Measurements from ENCODE around the gene AURKA. TPM values are rescaled to one million over a fixed set of nuclear protein-coding genes. Genes with fewer than 3 reads are reported as not detected.

The AURKA gene
- total RNA-seq, 4 donors from 2014 or later = 0.83 to 2.4 (median 2.0) TPM

DNA sequence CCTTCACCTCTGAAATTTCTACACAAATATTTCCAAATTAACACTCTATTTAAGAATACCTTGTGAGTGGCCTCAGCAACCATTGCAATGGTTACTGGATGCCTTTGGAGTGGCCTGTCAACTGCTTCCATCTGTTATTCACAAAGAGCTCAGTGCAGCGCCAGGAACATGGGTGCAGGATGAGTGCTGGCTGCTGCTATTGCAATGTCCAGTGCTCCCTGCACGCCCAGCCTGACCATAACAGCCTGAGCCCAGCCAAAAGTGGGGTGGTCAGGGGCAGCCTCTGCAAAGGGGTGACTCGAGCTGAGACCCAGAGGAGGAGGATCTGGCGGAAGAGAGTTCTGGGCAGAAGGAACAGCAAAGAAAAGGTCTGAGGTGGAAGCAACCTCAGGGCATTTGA is 38.4 kb upstream of the AURKA start:
- H3K4me1 ChIP-seq = no peaks in the 10 kb centered on the region
- no peak for TF ChIP-seq POLR2A (IDR thresholded peaks at IDR 0.05)
- TF ChIP-seq, protein P1, sequence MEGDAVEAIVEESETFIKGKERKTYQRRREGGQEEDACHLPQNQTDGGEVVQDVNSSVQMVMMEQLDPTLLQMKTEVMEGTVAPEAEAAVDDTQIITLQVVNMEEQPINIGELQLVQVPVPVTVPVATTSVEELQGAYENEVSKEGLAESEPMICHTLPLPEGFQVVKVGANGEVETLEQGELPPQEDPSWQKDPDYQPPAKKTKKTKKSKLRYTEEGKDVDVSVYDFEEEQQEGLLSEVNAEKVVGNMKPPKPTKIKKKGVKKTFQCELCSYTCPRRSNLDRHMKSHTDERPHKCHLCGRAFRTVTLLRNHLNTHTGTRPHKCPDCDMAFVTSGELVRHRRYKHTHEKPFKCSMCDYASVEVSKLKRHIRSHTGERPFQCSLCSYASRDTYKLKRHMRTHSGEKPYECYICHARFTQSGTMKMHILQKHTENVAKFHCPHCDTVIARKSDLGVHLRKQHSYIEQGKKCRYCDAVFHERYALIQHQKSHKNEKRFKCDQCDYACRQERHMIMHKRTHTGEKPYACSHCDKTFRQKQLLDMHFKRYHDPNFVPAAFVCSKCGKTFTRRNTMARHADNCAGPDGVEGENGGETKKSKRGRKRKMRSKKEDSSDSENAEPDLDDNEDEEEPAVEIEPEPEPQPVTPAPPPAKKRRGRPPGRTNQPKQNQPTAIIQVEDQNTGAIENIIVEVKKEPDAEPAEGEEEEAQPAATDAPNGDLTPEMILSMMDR (IDR thresholded peaks at IDR 0.05) = no peak
- no peaks in the 10 kb centered on the region for H3K9me3 ChIP-seq
- H3K27me3 ChIP-seq = no peaks in the 10 kb centered on the region
- H3K36me3 ChIP-seq = no peaks in the 10 kb centered on the region
- no peak overlapping the region for H3K4me3 ChIP-seq (replicated peaks in 1 of 3)
- WGBS, 2 donors = 62 to 78% methylated on average over 4 of the region's 4 CpGs
- no peak overlapping the region for H3K27ac ChIP-seq
- DNase-seq = no peak
- intact Hi-C loops (cut with DNase I) = no loop called here

- H3K27ac ChIP-seq = no peak overlapping the region
- no peak for DNase-seq
- intact Hi-C loops (cut with DNase I) = no loop called here
- H3K4me1 ChIP-seq = no peaks in the 10 kb centered on the region
- H3K36me3 ChIP-seq = no peaks in the 10 kb centered on the region
- no peak overlapping the region for H3K4me3 ChIP-seq (replicated peaks in 1 of 3)
- H3K27me3 ChIP-seq = no peaks in the 10 kb centered on the region
- TF ChIP-seq, protein P1 (IDR thresholded peaks at IDR 0.05) = no peak
- no peak for TF ChIP-seq POLR2A (IDR thresholded peaks at IDR 0.05)
- 50 to 59% methylated on average over 4 of the region's 4 CpGs for WGBS, 2 donors
- H3K9me3 ChIP-seq = no peaks in the 10 kb centered on the region
These were observed 37.9 kb upstream of the AURKA start for GRCh38 chr20:56429941-56430340.

DNA sequence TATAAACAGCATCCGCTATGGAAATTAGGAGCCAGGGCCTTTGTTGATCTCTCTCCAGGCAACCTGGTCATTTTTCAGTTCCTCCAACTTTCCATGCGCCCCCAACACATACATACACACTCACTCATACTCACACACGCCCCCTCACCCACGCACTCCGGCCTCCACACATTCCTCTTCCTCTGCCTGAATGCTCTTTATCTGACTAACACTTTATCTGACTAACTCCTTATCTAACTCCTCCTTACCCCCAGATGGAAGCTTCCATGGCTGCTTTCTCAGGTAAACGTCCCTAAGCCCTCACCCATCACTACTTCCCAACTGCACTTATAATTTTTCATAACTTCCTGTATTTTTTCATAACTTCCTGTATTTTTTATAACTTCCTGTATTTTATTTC is 37.5 kb upstream of the AURKA start:
- Histone ChIP-seq H3K4me1 (no peaks in the 10 kb centered on the region), H3K27ac (no peak overlapping the region), H3K27me3 (no peaks in the 10 kb centered on the region), H3K9me3 (no peaks in the 10 kb centered on the region), H3K4me3 (replicated peaks in 1 of 3) (no peak overlapping the region), H3K36me3 (no peaks in the 10 kb centered on the region)
- WGBS, 2 donors = 69 to 72% methylated on average over 6 of the region's 6 CpGs
- no peak for DNase-seq
- intact Hi-C loops (cut with DNase I) = no loop called here
- no peak for TF ChIP-seq POLR2A (IDR thresholded peaks at IDR 0.05)
- TF ChIP-seq, protein P1 (IDR thresholded peaks at IDR 0.05) = no peak

DNA sequence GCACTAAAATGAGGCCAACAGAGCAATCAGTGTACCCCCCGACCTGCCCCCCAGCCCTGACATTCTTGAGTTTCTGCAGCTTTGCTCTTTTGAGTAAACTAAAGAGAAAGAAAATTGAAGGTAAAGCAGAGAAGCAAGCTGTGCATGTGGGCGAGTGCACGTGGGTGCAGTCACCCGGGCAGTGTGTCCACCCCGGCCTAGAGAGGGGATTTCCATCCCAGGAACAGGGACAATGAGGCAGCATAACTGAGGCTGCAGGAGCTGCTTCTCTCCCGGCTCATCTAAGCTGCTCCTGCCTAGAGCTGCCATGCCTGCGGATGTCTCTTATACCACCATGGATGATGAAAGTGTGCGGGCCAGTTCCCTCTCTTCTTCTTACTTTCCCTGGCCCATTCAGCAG is 36.9 kb upstream of the AURKA start:
- TF ChIP-seq, protein P1 (IDR thresholded peaks at IDR 0.05) = no peak
- no peak for TF ChIP-seq POLR2A (IDR thresholded peaks at IDR 0.05)
- no peak for DNase-seq
- Histone ChIP-seq H3K4me3 (replicated peaks in 1 of 3) (no peak overlapping the region), H3K27ac (no peak overlapping the region), H3K27me3 (no peaks in the 10 kb centered on the region), H3K36me3 (no peaks in the 10 kb centered on the region), H3K4me1 (no peaks in the 10 kb centered on the region), H3K9me3 (no peaks in the 10 kb centered on the region)
- 66 to 76% methylated on average over 8 of the region's 8 CpGs for WGBS, 2 donors
- intact Hi-C loops (cut with DNase I) = no loop called here

DNA sequence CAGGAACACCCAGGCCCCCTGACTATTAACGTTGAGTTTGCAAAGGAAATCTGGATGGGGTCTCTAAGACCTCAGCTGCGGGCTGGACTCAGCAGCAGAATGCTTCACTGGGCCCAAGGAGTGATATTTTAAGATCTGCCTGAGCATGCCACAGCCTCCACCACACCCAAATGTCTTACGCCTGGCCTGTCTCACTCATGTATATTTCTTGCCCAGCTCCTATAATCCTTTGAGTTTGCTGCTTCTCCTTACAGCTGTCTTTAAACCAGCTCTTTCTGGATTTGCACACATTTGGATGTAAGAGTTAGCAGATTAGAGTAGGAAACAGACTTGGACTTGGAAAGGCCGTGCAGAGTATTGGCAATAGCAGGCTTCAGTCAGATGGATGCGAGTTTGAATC is 36.4 kb upstream of the AURKA start:
- no peak overlapping the region for H3K4me3 ChIP-seq (replicated peaks in 1 of 3)
- intact Hi-C loops (cut with DNase I) = no loop called here
- no peaks in the 10 kb centered on the region for H3K27me3 ChIP-seq
- no peaks in the 10 kb centered on the region for H3K9me3 ChIP-seq
- H3K4me1 ChIP-seq = no peaks in the 10 kb centered on the region
- TF ChIP-seq POLR2A (IDR thresholded peaks at IDR 0.05) = no peak
- TF ChIP-seq, protein P1 (IDR thresholded peaks at IDR 0.05) = no peak
- no peaks in the 10 kb centered on the region for H3K36me3 ChIP-seq
- no peak for DNase-seq
- WGBS, 2 donors = 77 to 91% methylated on average over 5 of the region's 5 CpGs
- no peak overlapping the region for H3K27ac ChIP-seq

Measured in thyroid gland (tissue), 4 donors.